Measurements from ENCODE around the gene IFRD1. TPM values are rescaled to one million over a fixed set of nuclear protein-coding genes. Genes with fewer than 3 reads are reported as not detected.

IFRD1 gene
- total RNA-seq, 2 donors from 2014 or later: 54.3 to 57.6 TPM

GRCh38 chr7:112495156-112495788 is 45.0 kb downstream of the IFRD1 start:
- H3K9me3 ChIP-seq (ENCODE audit: control insufficient read depth, low read length): no peaks in the 10 kb centered on the region
- H3K27ac Mint-ChIP-seq: no peak overlapping the region
- H3K9me3 Mint-ChIP-seq: no peaks in the 10 kb centered on the region
- H3K36me3 Mint-ChIP-seq (ENCODE audit: low read depth): no peaks in the 10 kb centered on the region
- H3K4me3 Mint-ChIP-seq: no peak overlapping the region
- no peak for DNase-seq
- 88 to 90% methylated on average over 2 of the region's 2 CpGs for WGBS, 2 experiments (ENCODE audit: insufficient coverage in 1 of 2, insufficient read length in 1 of 2)
- no peak overlapping the region for H3K27ac ChIP-seq (ENCODE audit: low read depth, low read length)
- no peak overlapping the region for H3K9ac ChIP-seq (ENCODE audit: extremely low read depth, low read length, poor library complexity, severe bottlenecking)
- no peak overlapping the region for H3K4me3 ChIP-seq (ENCODE audit: low read length)
- no peak for TF ChIP-seq CTCF (conservative IDR thresholded peaks at IDR 0.05)
- H3K36me3 ChIP-seq (ENCODE audit: control insufficient read depth, insufficient read depth, low read length): no peaks in the 10 kb centered on the region
- no peaks in the 10 kb centered on the region for H3K27me3 Mint-ChIP-seq (ENCODE audit: insufficient read depth)
- peaks cover 5% of the 10 kb centered on the region for H3K4me1 Mint-ChIP-seq
- no peaks in the 10 kb centered on the region for H3K4me1 ChIP-seq (ENCODE audit: control insufficient read depth, insufficient read depth, low read length)
- no peaks in the 10 kb centered on the region for H3K27me3 ChIP-seq (ENCODE audit: control insufficient read depth, insufficient read depth, low read length, poor library complexity, severe bottlenecking)

- H3K4me3 Mint-ChIP-seq: no peak overlapping the region
- H3K9me3 Mint-ChIP-seq: no peaks in the 10 kb centered on the region
- Histone ChIP-seq H3K9ac (ENCODE audit: extremely low read depth, low read length, poor library complexity, severe bottlenecking) (no peak overlapping the region), H3K4me3 (ENCODE audit: low read length) (no peak overlapping the region), H3K9me3 (ENCODE audit: control insufficient read depth, low read length) (no peaks in the 10 kb centered on the region), H3K27ac (ENCODE audit: low read depth, low read length) (no peak overlapping the region), H3K4me1 (ENCODE audit: control insufficient read depth, insufficient read depth, low read length) (no peaks in the 10 kb centered on the region), H3K36me3 (ENCODE audit: control insufficient read depth, insufficient read depth, low read length) (no peaks in the 10 kb centered on the region), H3K27me3 (ENCODE audit: control insufficient read depth, insufficient read depth, low read length, poor library complexity, severe bottlenecking) (no peaks in the 10 kb centered on the region)
- peak; percentile 81 for DNase-seq
- 44 to 53% methylated on average over 5 to 6 of the region's 6 CpGs for WGBS, 2 experiments (ENCODE audit: insufficient coverage in 1 of 2, insufficient read length in 1 of 2)
- H3K27me3 Mint-ChIP-seq (ENCODE audit: insufficient read depth): no peaks in the 10 kb centered on the region
- no peaks in the 10 kb centered on the region for H3K36me3 Mint-ChIP-seq (ENCODE audit: low read depth)
- peak; percentile 78 for TF ChIP-seq CTCF (conservative IDR thresholded peaks at IDR 0.05)
- no peak overlapping the region for H3K27ac Mint-ChIP-seq
- peaks cover 5% of the 10 kb centered on the region for H3K4me1 Mint-ChIP-seq
These were observed 45.7 kb downstream of the IFRD1 start for GRCh38 chr7:112495810-112496462.

GRCh38 chr7:112497481-112497880 is 47.2 kb downstream of the IFRD1 start:
- Histone ChIP-seq H3K4me3 (ENCODE audit: low read length) (no peak overlapping the region), H3K27me3 (ENCODE audit: control insufficient read depth, insufficient read depth, low read length, poor library complexity, severe bottlenecking) (no peaks in the 10 kb centered on the region), H3K4me1 (ENCODE audit: control insufficient read depth, insufficient read depth, low read length) (no peaks in the 10 kb centered on the region), H3K36me3 (ENCODE audit: control insufficient read depth, insufficient read depth, low read length) (no peaks in the 10 kb centered on the region), H3K9ac (ENCODE audit: extremely low read depth, low read length, poor library complexity, severe bottlenecking) (no peak overlapping the region), H3K27ac (ENCODE audit: low read depth, low read length) (no peak overlapping the region), H3K9me3 (ENCODE audit: control insufficient read depth, low read length) (no peaks in the 10 kb centered on the region)
- Mint-ChIP-seq H3K4me1 (peaks cover 1% of the 10 kb centered on the region), H3K9me3 (no peaks in the 10 kb centered on the region), H3K36me3 (ENCODE audit: low read depth) (no peaks in the 10 kb centered on the region), H3K27ac (no peak overlapping the region), H3K4me3 (no peak overlapping the region), H3K27me3 (ENCODE audit: insufficient read depth) (peaks cover 1% of the 10 kb centered on the region)
- 66 to 75% methylated on average over 1 to 2 of the region's 2 CpGs for WGBS, 2 experiments (ENCODE audit: insufficient coverage in 1 of 2, insufficient read length in 1 of 2)
- peak; percentile 24 for DNase-seq
- TF ChIP-seq CTCF (conservative IDR thresholded peaks at IDR 0.05): no peak

Measured in endodermal cell (in vitro differentiated cells).